GM18873 (cell line): ENCODE measurements around the gene VASH2.
"Not testable (repeated sequence)": the region's sequence is repeated elsewhere in the genome, so short reads cannot be mapped to it uniquely, and the experiment has no call there.

ENCODE experiments used
- ATAC-seq: cut with Tn5 transposase; IDR thresholded peaks from one replicate; pipeline ENCODE4 v1.9.1; 2021; ENCODE audit warnings: mild to moderate bottlenecking, moderate library complexity, moderate number of reproducible peaks; ENCODE audit not compliant: unreplicated experiment, low FRiP score

The VASH2 gene

DNA sequence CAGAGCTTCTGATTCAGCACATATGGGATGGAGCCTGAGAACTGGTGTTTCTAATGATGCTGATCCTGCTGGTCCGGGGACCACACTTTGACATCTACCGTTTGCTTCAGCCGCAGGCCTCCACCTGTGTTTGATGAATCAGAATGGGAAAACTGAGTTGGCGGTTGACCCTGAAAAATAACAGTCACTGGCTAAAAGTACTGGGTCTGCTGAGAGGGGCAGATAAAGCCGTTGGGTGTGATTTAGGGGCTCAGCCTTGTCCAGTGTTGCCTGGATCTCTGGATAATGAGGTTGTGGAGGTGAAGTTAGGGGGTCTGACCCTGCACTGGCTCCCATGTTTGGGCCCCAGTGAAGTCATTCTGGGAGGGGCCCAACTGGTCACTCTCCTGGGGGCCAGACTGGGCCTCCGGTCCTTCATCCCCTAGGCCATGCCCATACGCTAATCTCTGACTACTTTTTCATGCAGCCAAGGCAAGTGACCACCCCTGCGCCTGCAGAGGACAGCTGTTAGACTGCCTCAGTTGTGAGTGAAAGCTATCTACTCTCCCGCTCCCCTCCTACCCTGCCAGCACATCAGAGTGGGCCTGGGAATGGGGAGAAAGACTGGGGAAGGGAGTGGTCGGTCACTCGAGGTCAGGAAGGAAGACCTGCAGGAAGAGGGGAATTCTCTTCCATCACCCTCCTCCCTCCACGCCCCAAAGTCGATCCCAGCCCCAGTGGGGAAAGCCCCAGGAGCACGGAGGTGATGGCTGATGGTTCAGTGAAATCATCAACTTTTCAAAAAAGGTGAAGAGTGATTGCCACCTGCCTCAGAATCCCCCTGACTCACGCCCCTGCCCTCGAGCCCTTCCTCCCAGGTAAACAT is 27.7 kb downstream of the VASH2 start:
- peak; percentile 42 for ATAC-seq

GRCh38 chr1:212979340-212980122 is 29.2 kb downstream of the VASH2 start:
- peak; percentile 69 for ATAC-seq

GRCh38 chr1:212980123-212980785 is 29.9 kb downstream of the VASH2 start:
- ATAC-seq = no peak

DNA sequence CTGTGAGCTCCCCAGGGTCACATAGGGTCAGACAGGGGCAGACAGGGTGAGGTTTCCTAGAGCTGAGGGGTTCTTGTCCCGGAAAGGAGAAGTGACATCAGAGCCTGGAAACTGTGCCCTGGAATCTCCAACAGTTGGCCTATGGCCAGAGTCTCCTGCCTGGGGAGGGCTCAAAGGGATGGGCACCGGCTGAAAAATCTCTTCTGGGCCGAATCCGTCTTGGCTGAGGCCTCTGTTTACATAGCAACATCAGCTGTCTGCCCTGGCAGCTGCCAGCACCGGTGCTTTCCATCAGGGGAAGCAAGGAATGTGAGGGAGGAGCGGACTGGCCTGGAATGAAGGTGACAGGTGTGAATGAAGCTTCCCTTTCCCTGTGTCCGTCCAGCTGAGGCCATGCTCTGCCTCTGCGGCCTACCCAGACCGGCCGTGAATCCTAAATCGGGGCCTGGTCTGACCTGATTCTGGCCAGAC is 30.7 kb downstream of the VASH2 start:
- no peak for ATAC-seq

DNA sequence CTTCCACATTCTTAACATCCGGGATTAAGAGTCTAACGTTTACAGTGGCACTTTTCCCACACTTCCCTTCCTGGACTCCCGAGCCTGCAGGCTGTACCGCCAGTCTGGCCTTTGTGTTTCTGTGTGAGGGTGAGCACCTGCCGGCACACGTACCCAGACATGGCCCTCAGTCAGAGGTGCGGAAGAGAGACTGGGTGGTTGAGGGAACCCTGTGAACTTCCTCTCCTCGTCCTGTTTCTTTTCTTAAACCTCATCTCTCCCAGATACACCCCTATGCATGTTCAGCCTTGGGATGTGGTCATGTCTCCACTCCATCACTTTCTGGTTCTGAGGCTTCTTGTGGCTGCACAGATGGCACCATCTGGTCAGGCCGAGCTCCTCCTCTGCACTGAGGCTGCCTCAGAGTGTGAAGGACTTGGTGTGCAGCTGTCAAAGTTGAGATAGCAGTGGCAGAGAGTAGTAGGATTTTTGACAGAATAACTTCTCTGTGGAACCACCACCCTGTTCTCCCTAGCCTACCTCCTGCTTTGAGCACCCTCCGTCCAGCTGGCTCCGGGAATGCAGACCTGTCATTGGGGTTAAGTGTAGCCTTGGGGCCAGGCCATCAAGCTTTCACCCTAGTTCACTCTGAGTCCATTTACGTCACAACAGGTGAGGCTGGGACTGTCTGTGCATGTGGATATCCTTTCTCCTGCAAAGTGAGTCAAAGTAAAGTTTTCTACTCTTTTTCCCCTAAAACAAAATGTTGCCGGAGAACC is 31.4 kb downstream of the VASH2 start:
- ATAC-seq = peak; percentile 61

- ATAC-seq = no peak
Observed at GRCh38 chr1:212982430-212983152, 32.2 kb downstream of the VASH2 start.

GRCh38 chr1:212983482-212983881 is 33.1 kb downstream of the VASH2 start:
- no peak for ATAC-seq

DNA sequence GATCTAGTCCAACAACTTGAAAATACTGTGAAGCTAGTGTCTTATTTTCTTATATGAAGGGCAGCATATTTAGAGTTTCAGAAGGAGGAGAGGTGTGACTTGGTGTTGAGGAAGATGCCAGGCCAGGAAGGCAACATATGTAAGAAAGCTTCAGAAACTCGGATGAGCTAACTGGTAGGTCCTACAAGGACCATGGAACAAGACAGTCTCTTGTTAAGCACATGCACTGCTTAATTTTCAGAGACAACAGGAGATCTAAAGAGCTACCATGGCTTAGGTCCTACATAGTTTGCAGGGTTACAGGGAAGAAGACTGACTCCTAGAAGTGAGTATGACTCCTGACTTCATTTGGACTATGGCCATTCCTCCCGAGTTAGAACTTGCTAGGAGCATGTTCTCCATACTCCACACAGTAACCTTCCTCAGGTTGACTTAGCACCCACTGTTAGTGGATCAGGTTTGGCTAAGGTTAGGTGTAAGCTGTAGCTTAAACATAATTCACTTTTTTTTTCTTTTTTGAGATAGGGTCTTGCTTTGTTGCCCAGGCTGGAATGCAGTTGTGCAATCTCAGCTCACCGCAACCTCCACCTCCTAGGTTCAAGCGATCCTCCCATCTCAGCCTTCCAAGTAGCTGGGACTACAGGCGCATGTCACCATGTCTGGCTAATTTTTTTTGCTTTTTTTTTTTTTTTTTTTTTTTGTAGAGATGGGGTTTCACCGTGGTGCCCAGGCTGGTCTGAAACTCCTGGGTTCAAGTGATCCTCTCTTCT is 34.4 kb downstream of the VASH2 start:
- no peak for ATAC-seq

GRCh38 chr1:212986551-212986950 is 36.2 kb downstream of the VASH2 start:
- no peak for ATAC-seq

- no peak for ATAC-seq
Observed at GRCh38 chr1:212987702-212988322, 37.5 kb downstream of the VASH2 start.

DNA sequence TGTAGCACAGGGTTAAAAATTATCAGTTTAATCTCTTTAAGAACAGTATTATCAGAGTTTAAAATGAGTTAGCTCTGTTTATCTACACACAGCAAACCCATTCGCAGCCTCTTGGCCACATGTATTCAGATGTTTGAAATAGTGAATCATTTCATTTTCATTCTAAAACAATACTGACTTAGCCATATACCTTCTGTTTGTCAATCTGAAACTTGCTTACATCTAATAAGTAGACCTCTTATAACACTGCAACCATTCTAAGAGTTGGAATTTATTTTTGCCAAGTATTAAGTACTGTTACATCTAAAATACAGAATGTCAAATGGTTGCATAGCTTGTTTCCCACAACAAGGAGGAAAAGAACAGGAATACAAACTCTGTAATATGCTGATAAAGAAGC is 39.9 kb downstream of the VASH2 start:
- ATAC-seq = no peak

DNA sequence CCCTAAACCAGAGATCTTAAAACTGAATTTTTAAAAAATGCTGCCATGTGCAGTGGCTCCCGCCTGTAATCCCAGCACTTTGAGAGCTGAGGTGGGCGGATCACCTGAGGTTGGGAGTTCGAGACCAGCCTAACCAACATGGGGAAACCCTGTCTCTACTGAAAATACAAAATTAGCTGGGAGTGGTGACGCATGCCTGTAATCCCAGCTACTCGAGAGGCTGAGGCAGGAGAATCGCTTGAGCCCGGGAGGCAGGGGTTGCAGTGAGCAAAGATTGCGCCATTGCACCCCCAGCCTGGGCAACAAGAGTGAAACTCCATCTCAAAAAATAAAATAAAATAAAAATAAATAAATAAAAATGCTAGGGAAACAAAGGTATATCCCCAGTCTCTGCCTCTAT is 43.6 kb downstream of the VASH2 start:
- ATAC-seq = not testable (repeated sequence)

DNA sequence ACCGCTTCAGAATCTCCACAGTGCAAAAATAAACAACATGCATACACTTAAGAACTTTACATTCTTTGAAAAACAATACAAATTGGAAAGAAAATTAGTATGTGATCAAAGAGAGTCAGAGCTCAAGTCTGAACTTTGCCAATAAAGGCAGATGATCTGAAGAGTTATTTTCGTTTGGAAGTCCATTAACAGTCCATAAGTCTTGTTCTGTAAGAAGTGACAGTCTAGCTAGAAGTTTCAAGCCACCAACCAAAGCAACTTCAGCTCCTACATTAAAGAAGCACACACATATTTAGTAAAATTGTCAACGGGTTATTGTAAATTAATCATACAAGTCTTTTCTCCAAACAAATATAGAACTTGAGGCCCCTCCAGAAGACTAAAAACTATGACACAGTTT is 44.6 kb downstream of the VASH2 start:
- ATAC-seq = no peak

DNA sequence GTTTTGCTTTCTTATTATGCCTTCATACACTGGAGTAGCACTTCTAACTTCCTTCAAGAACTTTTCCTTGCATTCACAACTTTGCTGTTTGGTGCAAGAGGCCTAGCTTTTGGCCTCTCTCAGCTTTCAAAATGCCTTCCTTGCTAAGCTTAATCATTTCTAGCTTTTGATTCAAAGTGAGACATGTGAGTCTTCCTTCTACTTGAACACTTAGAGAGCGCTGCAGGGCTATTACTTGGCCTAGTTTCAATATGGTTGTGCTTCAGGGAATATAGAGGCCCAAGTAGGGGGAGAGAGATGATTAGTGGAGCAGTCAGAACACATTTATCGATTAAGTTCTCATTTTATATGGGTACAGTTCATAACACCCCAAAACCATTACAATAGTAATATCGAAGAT is 52.9 kb downstream of the VASH2 start:
- ATAC-seq = peak; percentile 72

DNA sequence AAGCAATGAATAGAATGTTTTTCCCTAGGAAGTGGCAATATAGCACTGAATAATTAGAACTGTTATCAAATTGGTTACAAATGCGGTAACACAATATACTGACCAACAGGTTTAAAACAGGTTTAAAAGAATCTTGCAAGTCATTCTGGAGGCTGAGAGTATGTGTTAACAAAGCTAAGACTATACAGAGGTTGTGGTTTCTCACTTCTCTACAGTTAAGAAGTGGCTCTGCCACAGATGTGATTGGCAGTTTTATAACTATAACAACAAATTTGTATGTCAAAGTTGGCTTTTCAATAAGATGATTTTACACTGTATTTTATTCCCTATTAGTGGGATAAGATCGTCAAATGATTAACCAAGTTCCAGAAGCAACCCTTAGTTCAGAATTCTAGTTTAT is 58.2 kb downstream of the VASH2 start:
- no peak for ATAC-seq

GRCh38 chr1:213014642-213015041 is 64.3 kb downstream of the VASH2 start:
- ATAC-seq = no peak

DNA sequence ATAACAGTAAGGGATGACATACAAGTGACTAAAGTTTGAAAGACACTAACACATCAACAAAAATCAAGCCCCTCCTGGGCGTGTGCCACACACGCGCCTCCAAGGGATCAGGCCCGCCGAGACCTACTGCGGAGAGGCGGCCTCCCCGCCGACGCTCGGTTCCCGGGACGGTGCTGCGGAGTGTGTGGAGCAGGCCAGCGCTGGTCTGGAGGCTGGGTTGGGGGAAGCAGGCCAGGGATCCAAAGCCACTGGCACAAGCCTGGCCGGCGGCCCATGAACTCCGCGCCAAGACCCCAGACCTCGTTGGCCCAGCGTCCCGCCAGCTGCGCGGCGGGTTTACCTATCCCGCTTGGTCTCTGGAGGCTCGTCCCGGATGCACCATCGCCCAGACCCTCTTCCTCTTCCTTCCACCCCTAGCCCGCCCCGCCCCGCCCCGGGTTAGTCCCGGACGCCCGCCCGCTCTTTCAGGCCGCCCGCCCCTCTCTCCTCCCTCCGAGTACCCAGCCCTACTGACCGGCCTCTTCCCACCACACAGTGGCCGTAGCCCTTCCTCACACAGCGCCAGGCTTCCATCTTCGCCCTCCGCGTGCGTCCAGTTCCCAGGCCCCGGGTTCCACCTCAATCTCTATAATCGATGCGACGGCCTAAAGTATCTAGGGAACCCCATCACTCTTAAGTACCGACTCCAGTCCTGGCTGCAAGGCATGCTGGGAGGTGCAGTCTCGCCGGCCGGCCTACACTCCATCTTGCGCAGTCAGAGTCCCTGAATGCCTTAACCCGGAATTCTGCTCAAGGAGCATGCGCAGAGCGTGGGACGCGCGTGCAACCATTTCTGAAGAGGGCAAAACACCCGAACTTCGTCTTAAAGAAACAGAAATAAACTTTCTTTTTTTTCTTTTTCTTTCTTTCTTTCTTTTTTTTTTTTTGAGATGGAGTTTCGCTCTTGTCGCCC is 65.0 kb downstream of the VASH2 start, which contains the start of gene ANGEL2:
TSS of gene ANGEL2 (minus strand) at position 769 of the 952 bp plus-strand sequence. CDS start at position 573, 196 bp downstream.
- ATAC-seq = peak; percentile 94
